Hepatic stellate cell (primary cell): ENCODE measurements around the gene UNC80.
A peak's percentile ranks its signal among the peaks of the same experiment; 100 is the strongest.

ENCODE experiments used
- DNase-seq: peaks from one replicate; pipeline ENCODE4 v3.0.0; 2011; ENCODE audit warnings: low spot score

The UNC80 gene

GRCh38 chr2:209973328-209973727 lies 201.7 kb downstream of the UNC80 start:
- no peak for DNase-seq

DNA sequence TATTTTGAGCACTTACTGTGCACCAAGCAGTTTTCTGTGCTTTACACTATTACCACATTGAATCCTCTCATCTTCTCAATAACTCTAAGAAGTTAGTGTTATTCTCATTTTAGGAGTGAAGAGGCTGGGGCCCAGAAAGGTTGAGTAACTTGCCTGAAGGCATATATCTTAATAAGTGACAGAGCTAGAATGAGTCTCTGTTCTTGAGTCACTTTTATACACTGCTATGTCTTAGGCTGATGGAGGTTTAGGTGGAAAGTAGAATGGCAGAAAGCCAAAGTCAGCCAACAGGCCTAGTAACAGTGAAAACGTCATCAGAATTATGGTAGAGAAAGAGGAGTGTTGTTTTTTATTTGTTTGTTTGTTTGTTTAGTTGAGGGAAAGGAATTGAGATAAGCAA lies 202.9 kb downstream of the UNC80 start:
- no peak for DNase-seq

- DNase-seq: no peak
Observed at GRCh38 chr2:209976698-209977385, 205.2 kb downstream of the UNC80 start.

- peak; percentile 16 for DNase-seq
Observed at GRCh38 chr2:209977386-209978239, 206.0 kb downstream of the UNC80 start.

- no peak for DNase-seq
Observed at GRCh38 chr2:209984291-209984690, 212.7 kb downstream of the UNC80 start.

GRCh38 chr2:209985874-209986273 lies 214.2 kb downstream of the UNC80 start:
- no peak for DNase-seq

GRCh38 chr2:209986415-209986814 lies 214.8 kb downstream of the UNC80 start:
- no peak for DNase-seq

DNA sequence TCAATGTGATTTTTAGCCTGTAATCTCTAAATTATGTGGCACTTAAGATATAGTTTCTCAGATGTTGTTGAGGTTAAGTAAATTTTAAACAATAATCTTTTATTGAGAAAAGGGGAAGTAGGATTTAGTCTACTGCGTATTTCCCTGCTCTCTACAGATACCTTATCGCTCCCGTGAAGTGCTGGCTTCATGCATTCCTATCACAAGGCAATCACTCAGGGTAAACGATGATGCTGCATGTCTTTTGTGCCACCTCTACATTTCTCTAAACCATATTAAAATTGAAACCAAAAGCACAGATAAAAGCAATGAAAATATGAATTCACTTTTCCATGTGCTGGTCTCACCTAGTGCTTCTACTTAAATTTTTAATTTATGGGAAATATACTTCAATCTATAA lies 216.4 kb downstream of the UNC80 start:
- DNase-seq: no peak

DNA sequence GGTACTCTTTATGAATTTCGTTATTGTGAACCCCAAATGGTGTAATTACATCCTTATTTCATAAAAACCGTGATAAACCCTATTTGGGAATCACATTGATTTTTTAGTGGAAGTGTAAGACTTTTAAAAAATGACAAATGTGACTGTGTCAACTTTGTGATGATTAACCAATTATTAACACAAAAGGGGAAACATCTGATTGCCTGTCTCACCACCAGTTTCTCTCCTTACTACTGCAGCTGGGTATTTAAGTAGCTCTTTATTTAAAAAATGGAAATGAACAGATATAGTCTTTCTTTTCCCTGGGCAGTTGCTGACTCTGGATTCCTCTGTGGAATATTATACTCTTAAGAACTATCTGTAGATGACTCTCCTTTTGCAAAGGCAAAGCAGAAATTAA lies 219.2 kb downstream of the UNC80 start:
- no peak for DNase-seq

- DNase-seq: no peak
Observed at GRCh38 chr2:209993968-209994367, 222.3 kb downstream of the UNC80 start.

DNA sequence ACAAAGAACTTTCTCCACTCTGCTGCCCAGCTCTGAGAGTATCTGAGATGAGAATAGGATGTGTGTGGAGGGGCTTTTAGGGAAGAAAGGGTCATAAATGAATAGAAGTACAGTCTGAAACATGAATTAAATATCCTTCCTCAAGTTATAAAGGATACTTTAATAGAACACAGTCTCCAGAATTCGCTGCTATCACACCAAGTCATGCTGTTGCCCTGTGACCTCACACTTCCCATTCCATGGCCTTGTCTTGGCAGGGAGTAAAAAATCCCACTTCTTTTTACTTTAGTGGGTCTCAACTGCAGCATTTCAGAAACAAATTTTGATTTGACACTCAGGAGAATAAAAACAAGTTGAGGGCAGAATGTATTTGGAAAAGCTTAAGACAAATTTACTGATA lies 227.0 kb downstream of the UNC80 start:
- no peak for DNase-seq

- DNase-seq: no peak
Observed at GRCh38 chr2:210000464-210001324, 229.1 kb downstream of the UNC80 start.

DNA sequence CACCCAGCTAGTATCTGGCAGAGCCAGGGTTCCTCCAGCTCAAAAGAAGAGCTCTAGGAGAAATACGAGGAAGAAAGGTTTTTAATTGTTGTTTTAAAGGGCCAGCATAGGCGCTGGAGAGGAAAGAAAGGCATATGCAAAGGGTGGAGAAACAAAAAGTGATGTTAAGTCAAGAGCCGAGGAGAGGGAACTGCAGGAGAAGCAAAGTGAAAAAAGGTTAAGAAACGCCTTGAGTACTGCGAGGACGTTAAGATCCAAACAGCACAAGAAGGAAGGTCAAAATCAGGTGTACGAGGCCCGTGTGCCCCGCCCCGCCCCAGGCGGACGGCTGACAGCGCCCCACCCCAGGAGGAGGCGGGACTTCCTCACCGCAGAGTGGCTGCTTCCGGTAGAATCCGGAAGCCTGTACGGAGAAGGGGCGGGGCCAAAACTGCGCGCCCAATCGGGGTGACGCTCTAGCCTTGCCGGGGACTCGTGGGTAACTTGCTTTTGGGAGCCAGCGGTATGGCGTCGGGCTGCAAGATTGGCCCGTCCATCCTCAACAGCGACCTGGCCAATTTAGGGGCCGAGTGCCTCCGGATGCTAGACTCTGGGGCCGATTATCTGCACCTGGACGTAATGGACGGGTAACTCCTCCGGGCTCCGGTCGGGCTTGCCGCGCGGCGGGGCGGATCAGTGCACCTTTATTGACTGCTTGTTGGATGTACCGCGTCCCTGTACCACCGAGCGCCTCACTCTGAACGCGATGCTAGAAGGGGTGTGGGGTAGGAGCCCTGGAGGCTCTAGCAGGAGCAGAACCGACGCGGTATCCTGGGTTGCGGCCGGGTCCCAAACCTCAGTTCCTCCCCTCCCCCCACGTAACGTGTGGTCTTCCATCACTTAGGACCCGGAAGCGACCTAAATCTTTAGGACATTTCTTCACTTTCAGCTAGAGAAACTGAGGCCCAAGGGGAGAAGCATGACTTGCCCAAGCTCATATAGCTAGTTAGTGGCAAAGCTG lies 230.8 kb downstream of the UNC80 start, which contains the start of gene RPE:
RPE (plus strand) TSS at position 481 of the 1,000 bp plus-strand sequence; CDS start at position 505, 24 bp downstream.
- peak; percentile 90 for DNase-seq

DNA sequence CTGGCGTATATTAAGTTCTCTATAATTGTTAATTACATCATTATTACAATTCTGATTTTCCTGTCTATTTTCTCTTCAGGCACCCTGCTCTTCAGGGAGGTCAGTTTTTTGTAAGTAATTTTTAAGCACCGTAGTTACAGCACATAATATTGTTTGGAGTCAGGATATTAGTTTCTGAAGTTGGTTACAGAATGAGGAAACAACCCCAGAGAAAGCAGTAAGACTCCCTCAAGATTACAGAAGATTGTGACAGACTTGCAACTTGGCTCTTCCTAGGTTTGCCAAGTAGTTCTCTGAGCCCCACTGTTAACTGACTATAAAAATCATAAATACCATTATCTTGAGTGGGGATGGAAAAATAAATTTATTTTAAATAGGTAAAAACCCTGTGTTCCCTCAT lies 231.7 kb downstream of the UNC80 start:
- no peak for DNase-seq

GRCh38 chr2:210004881-210005280 lies 233.2 kb downstream of the UNC80 start:
- DNase-seq: no peak

DNA sequence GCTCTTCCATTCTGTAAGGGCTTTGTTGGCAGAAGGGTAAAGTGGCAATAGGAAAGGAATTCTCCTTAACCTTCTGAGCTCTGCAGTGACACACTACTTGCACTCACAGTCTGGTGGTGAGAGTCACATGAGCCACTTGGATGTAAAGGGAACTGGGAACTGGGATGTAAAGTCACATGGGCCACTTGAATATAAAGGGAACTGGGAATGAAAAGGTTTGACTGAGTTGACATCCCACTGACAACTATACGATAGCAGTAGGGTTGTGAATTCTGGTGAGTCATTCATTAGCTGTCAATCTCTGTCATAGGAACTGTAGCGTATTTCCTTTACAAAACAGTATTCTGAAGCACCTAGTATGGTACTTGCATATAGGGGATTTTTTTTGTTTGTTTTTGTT lies 236.3 kb downstream of the UNC80 start:
- no peak for DNase-seq

DNA sequence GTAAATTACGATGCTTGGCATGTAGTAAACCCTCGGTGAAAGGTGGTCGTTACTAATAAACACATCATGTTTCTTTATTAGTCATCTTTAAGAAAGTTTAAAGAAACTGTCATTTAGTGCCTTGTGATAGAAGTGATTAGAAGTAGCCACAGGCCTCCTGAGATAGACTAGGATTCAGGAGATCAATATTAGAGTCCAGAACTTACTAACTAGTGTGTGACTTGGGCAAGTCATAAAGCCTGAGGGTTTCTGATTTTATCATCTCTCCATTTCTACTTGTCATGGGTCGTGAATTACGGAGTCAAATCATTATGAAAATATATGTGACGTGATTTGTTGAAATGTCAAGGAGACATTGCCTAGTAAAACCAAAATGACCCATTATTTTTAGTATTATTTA lies 237.5 kb downstream of the UNC80 start:
- no peak for DNase-seq

DNA sequence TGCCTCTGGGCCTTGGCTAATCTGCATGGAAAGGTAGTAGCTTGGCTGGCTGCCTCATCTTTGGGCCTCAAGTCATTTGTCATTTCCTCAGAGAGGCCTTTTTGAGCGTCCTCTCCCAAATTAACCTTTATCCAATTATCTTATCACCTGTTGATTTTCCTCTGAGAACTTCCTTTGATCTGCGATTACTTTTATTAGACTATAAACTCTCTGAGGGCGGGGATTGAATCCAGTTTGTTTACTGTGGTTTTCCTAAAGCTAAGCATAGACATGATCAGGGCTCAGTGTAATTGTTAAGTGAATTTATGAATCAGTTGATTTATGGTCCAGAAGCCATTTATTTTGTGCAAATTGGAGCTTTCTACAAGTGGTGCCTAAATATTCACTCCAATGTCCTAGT lies 238.3 kb downstream of the UNC80 start:
- no peak for DNase-seq

GRCh38 chr2:210020138-210020537 lies 248.5 kb downstream of the UNC80 start:
- DNase-seq: no peak

- DNase-seq: no peak
Observed at GRCh38 chr2:210022824-210023223, 251.2 kb downstream of the UNC80 start.

GRCh38 chr2:210027608-210028007 lies 256.0 kb downstream of the UNC80 start:
- DNase-seq: no peak
